B cell (primary cell): Measurements from ENCODE around the gene RERE. TPM values are rescaled to one million over a fixed set of nuclear protein-coding genes. Genes with fewer than 3 reads are reported as not detected.

Experiments used
- ATAC-seq: fragments of 200-7000 bp; cut with Tn5 transposase; one replicate; pipeline ENCODE4 v1.10.0; 2021; ENCODE audit warnings: low read depth, mild to moderate bottlenecking, moderate number of reproducible peaks, moderate library complexity
- CTCF ChIA-PET: fragments of 350-600 bp; sonication (Branson Sonifier 250); formaldehyde crosslinking; loops from one replicate; lab custom pipeline; 2021; ENCODE audit warnings: antibody characterized with exemption, inconsistent platforms; lab: Charles Lee
- POLR2A ChIA-PET: fragments of 350-600 bp; sonication (Branson Sonifier 250); formaldehyde crosslinking; loops from one replicate; lab custom pipeline; 2021; ENCODE audit warnings: antibody characterized with exemption; lab: Charles Lee
- DNase-seq: peaks from one replicate; pipeline ENCODE4 v3.0.0; 2013
- H2AFZ ChIP-seq: 2 replicates; pipeline ENCODE4 v1.6.1; 2012; ENCODE audit warnings: mild to moderate bottlenecking, low read depth, low read length; ENCODE audit not compliant: insufficient read depth, poor library complexity, severe bottlenecking
- H3K27ac ChIP-seq, 2 donors: 1 replicate in 1 of 2; 2 replicates in 1 of 2; pipeline ENCODE4 v1.5.1; 2012 to 2013; ENCODE audit warnings: low read length in 2 of 2, mild to moderate bottlenecking in 2 of 2, moderate library complexity in 1 of 2
- H3K27me3 ChIP-seq, 4 experiments: fragments of 200-600 bp in 1 of 4; sonication (generic) in 1 of 4; replicated peaks in 1 of 4; 1 replicate in 2 of 4; 2 replicates in 2 of 4; pipeline versions ENCODE4 v1.6.1 to v1.7.0; 2013 to 2016; ENCODE audit warnings: low read length in 3 of 4, mild to moderate bottlenecking in 2 of 4, mixed read lengths in 1 of 4, moderate library complexity in 1 of 4; ENCODE audit not compliant: insufficient read depth in 4 of 4, control insufficient read depth in 3 of 4; ENCODE audit errors: control extremely low read depth in 1 of 4
- H3K36me3 ChIP-seq, 2 experiments: replicated peaks in 1 of 2; 1 replicate in 1 of 2; 2 replicates in 1 of 2; pipeline versions ENCODE4 v1.6.1 to v1.7.1; 2013; ENCODE audit warnings: low read length in 1 of 2; ENCODE audit not compliant: insufficient read depth in 2 of 2, control insufficient read depth in 1 of 2; ENCODE audit errors: control extremely low read depth in 1 of 2, extremely low read depth in 1 of 2
- H3K4me1 ChIP-seq, 2 donors: fragments of 200-600 bp in 1 of 2; sonication (generic) in 1 of 2; 1 replicate in 1 of 2; 2 replicates in 1 of 2; pipeline versions ENCODE4 v1.5.1 to v1.6.1; 2013 to 2017; ENCODE audit warnings: low read length in 2 of 2; ENCODE audit not compliant: control insufficient read depth in 2 of 2, insufficient read depth in 2 of 2
- H3K4me2 ChIP-seq: replicated peaks from 2 replicates; pipeline ENCODE3; 2012; ENCODE audit warnings: mild to moderate bottlenecking, low read depth, low read length; ENCODE audit not compliant: poor library complexity, severe bottlenecking
- H3K4me3 ChIP-seq, 5 experiments: fragments of 200-600 bp in 1 of 5; sonication (generic) in 1 of 5; 1 replicate in 3 of 5; 2 replicates in 2 of 5; pipeline versions ENCODE4 v1.5.1 to v1.7.0; 2011 to 2016; ENCODE audit warnings: low read length in 4 of 5, mild to moderate bottlenecking in 4 of 5, low read depth in 2 of 5, control low read depth in 1 of 5, moderate library complexity in 1 of 5; ENCODE audit not compliant: insufficient read depth in 1 of 5; ENCODE audit errors: control extremely low read depth in 1 of 5, extremely low read depth in 1 of 5
- H3K79me2 ChIP-seq: fragments of 200-600 bp; sonication (generic); one replicate; pipeline ENCODE4 v1.6.0; 2016; ENCODE audit warnings: low read length; ENCODE audit not compliant: control insufficient read depth, insufficient read depth
- H3K9ac ChIP-seq: fragments of 200-600 bp; sonication (generic); 2 replicates; pipeline ENCODE4 v1.6.1; 2017; ENCODE audit warnings: mild to moderate bottlenecking, low read length, moderate library complexity
- H3K9me3 ChIP-seq, 3 donors: one replicate each; pipeline versions ENCODE4 v1.6.1 to v1.7.1; 2013; ENCODE audit warnings: low read length in 2 of 3; ENCODE audit not compliant: control insufficient read depth in 2 of 3, insufficient read depth in 1 of 3; ENCODE audit errors: control extremely low read depth in 1 of 3
- H4K20me1 ChIP-seq: 2 replicates; pipeline ENCODE4 v1.6.0; 2012; ENCODE audit warnings: mild to moderate bottlenecking, low read length; ENCODE audit not compliant: insufficient read depth, control insufficient read depth, poor library complexity, severe bottlenecking
- H3K27ac Mint-ChIP-seq: one replicate; pipeline ENCODE4 v1.8.0; 2021; ENCODE audit warnings: mixed read lengths
- H3K27me3 Mint-ChIP-seq: one replicate; pipeline ENCODE4 v1.8.0; 2021; ENCODE audit warnings: mixed read lengths
- H3K4me1 Mint-ChIP-seq: one replicate; pipeline ENCODE4 v1.8.0; 2021; ENCODE audit warnings: mixed read lengths
- H3K4me3 Mint-ChIP-seq: one replicate; pipeline ENCODE4 v1.8.0; 2021; ENCODE audit warnings: mixed read lengths
- H3K9me3 Mint-ChIP-seq: one replicate; pipeline ENCODE4 v1.8.0; 2022; ENCODE audit warnings: mixed read lengths; ENCODE audit not compliant: insufficient read depth
- EZH2 ChIP-seq: IDR thresholded peaks from 2 replicates; pipeline ENCODE4 v1.6.1; 2012; ENCODE audit warnings: borderline replicate concordance, low read depth, mild to moderate bottlenecking, moderate library complexity, low read length; ENCODE audit not compliant: insufficient read depth, poor library complexity, severe bottlenecking
- WGBS: methylation state at CpG from one replicate; pipeline ENCODE4 v1.1.5; 2013; ENCODE audit warnings: missing lambda C conversion rate; ENCODE audit not compliant: insufficient coverage; 5-methylcytosine and 5-hydroxymethylcytosine counted together
- intact Hi-C: fragments of 100-400 bp; cut with micrococcal nuclease; formaldehyde crosslinking; loops from one replicate; pipeline ENCODE4 v1.10.0; 2022
- polyA plus RNA-seq: library from polyadenylated mRNA; depleted of rRNA; stranded (reverse); fragments of >200 nt; gene quantifications from 2 replicates; pipeline ENCODE4 v1.2.3, GENCODE V29; 2012
- total RNA-seq, 2 donors: library from RNA; stranded (reverse); fragments of 120-200 nt in 1 of 2; gene quantifications; 1 replicate in 1 of 2; 2 replicates in 1 of 2; pipeline versions ENCODE4 v1.2.3 to v1.2.4, GENCODE V29; 2013 to 2022
- TF ChIP-seq, protein P1 (sequence below): fragments of 200-600 bp; IDR thresholded peaks from one replicate; pipeline ENCODE4 v1.8.0; 2022; ENCODE audit warnings: antibody characterized with exemption, mild to moderate bottlenecking

RERE gene
- total and polyA plus RNA-seq, 2 donors (not counting 1 experiment from before 2014, with no cell fraction given) = 27.3 to 132 TPM

DNA sequence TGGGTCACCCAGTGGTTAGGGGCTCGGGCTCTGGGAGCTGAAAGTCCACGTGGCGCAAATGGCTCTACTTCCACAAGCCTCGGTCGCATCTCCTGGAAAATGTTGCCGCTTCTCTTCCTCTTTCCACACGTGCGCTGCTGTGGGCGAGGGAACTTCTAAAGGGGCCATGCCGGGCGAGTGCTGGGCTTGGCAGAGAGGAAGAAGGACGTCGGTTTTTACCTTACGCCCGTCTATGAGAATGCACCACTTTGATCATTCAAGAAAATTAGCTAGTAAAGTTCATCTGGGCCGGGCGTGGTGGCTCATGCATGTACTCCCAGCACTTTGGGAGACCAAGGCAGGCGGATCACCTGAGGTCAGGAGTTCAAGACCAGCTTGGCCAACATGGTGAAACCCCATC, 489.2 kb downstream of the RERE start:
- Mint-ChIP-seq H3K27ac (no peak overlapping the region), H3K4me1 (no peaks in the 10 kb centered on the region), H3K9me3 (no peaks in the 10 kb centered on the region), H3K4me3 (no peak overlapping the region), H3K27me3 (no peaks in the 10 kb centered on the region)
- Histone ChIP-seq H3K9me3 (no peaks in the 10 kb centered on the region), H4K20me1 (no peaks in the 10 kb centered on the region), H3K27me3 (no peaks in the 10 kb centered on the region), H3K9ac (no peak overlapping the region), H3K79me2 (no peaks in the 10 kb centered on the region), H3K4me1 (no peaks in the 10 kb centered on the region), H2AFZ (no peak overlapping the region), H3K36me3 (no peaks in the 10 kb centered on the region), H3K4me3 (no peak overlapping the region), H3K4me2 (no peak overlapping the region), H3K27ac (no peak overlapping the region)
- DNase-seq (no peak), ATAC-seq (no peak)
- intact Hi-C loops = no loop called here
- CTCF ChIA-PET = no interaction called here
- WGBS = 88% methylated on average over 14 of the region's 18 CpGs
- no peak for TF ChIP-seq EZH2
- TF ChIP-seq, protein P1, sequence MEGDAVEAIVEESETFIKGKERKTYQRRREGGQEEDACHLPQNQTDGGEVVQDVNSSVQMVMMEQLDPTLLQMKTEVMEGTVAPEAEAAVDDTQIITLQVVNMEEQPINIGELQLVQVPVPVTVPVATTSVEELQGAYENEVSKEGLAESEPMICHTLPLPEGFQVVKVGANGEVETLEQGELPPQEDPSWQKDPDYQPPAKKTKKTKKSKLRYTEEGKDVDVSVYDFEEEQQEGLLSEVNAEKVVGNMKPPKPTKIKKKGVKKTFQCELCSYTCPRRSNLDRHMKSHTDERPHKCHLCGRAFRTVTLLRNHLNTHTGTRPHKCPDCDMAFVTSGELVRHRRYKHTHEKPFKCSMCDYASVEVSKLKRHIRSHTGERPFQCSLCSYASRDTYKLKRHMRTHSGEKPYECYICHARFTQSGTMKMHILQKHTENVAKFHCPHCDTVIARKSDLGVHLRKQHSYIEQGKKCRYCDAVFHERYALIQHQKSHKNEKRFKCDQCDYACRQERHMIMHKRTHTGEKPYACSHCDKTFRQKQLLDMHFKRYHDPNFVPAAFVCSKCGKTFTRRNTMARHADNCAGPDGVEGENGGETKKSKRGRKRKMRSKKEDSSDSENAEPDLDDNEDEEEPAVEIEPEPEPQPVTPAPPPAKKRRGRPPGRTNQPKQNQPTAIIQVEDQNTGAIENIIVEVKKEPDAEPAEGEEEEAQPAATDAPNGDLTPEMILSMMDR = no peak
- POLR2A ChIA-PET = no interaction called here

DNA sequence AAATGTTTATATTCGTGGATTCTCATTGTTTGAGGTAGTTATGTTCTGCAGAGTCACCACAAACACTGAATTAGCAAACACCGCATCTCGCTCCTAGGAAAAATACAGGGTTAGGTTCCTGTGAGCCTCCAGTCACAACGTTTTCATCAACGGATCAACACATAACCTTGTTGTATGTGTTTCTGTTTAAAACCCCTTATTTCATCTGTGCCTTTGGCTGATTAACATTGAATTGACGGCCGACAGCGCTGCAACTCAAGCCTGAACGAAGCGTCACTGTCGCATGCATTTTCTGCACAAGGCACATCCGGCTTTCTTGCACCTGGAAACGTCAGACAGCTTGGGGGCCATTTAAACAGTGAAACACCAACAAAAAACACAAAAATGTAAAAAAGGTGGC, 491.2 kb downstream of the RERE start:
- Histone ChIP-seq H3K36me3 (no peaks in the 10 kb centered on the region), H3K27ac (no peak overlapping the region), H3K4me1 (no peaks in the 10 kb centered on the region), H3K27me3 (no peaks in the 10 kb centered on the region), H3K79me2 (no peaks in the 10 kb centered on the region), H3K4me3 (no peak overlapping the region), H2AFZ (no peak overlapping the region), H4K20me1 (no peaks in the 10 kb centered on the region), H3K4me2 (no peak overlapping the region), H3K9ac (no peak overlapping the region), H3K9me3 (no peaks in the 10 kb centered on the region)
- intact Hi-C loops = no loop called here
- ATAC-seq (no peak), DNase-seq (no peak)
- no peak for TF ChIP-seq EZH2
- TF ChIP-seq, protein P1 = no peak
- ChIA-PET POLR2A (no interaction called here), CTCF (no interaction called here)
- peaks cover 3% of the 10 kb centered on the region for H3K9me3 Mint-ChIP-seq
- H3K27me3 Mint-ChIP-seq = peaks cover 4% of the 10 kb centered on the region
- no peaks in the 10 kb centered on the region for H3K4me1 Mint-ChIP-seq
- no peak overlapping the region for H3K27ac Mint-ChIP-seq
- WGBS = 90% methylated on average over 11 of the region's 13 CpGs
- no peak overlapping the region for H3K4me3 Mint-ChIP-seq
